Ovary (tissue), 3 donors: ENCODE data around the gene DTNBP1.

ENCODE experiments used
- POLR2A ChIP-seq: fragments of 450-650 bp; IDR thresholded peaks from one replicate; pipeline ENCODE4 v1.6.1; 2017; ENCODE audit warnings: antibody characterized with exemption, mild to moderate bottlenecking, moderate library complexity
- TF ChIP-seq, protein P1 (sequence below), 3 donors: fragments of 450-650 bp in 2 of 3; fragments of 200-600 bp in 1 of 3; IDR thresholded peaks; one replicate each; pipeline versions ENCODE4 v1.5.1 to v1.8.0; 2016 to 2022; ENCODE audit warnings: antibody characterized with exemption in 3 of 3, mild to moderate bottlenecking in 1 of 3
- donor health status: DM: no; HTN: no; CAD: no.

DNA sequence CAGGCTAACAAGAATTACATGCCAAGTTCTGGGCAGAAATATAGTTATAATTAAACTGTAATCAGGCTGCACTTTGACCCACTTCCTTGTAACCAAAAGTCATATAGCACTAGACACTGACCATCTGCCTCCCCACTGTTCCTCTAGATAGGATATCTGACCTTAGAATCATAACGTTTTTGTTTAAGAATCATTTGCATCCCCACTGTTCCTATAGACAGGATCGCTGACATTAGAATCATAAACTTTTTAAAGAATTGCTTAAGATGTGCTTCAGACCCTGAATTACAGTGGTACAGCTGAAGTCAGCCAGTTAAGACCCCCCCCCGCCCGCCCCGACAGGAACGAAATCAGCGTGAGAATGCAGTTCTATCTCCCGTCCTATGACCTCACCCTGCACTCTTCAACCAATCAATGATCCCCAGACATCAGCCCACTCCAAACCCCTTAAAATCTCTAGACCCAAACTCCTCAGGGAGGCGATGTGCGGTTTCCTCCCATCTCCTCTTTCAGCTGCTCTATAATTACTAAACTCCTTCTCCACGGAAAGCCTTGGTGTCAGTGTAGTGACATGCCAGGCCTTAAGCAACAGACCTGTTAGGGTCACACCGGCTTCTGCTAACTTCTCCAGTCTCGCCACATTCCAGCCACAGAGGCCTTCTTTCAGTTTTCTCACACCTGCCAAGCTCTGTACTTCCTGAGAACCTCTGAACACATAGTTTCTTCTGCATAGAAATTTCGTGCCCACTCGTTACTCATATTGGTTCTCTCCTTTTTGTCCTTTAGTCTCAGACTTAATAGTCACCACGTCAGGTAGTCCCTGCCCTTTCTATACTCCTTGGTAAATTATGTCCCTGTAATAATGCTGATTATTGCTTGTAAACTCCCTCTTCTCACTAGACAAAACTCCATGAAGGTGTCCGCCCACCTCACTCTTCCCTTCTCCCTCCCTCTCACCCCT is 93.5 kb downstream of the DTNBP1 start:
- TF ChIP-seq, protein P1, sequence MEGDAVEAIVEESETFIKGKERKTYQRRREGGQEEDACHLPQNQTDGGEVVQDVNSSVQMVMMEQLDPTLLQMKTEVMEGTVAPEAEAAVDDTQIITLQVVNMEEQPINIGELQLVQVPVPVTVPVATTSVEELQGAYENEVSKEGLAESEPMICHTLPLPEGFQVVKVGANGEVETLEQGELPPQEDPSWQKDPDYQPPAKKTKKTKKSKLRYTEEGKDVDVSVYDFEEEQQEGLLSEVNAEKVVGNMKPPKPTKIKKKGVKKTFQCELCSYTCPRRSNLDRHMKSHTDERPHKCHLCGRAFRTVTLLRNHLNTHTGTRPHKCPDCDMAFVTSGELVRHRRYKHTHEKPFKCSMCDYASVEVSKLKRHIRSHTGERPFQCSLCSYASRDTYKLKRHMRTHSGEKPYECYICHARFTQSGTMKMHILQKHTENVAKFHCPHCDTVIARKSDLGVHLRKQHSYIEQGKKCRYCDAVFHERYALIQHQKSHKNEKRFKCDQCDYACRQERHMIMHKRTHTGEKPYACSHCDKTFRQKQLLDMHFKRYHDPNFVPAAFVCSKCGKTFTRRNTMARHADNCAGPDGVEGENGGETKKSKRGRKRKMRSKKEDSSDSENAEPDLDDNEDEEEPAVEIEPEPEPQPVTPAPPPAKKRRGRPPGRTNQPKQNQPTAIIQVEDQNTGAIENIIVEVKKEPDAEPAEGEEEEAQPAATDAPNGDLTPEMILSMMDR (IDR thresholded peaks at IDR 0.05), result no peak
- TF ChIP-seq POLR2A, result no peak
